Vein endothelial cell (primary cell): ENCODE measurements around the gene TNNT1. TPM values are rescaled to one million over a fixed set of nuclear protein-coding genes. Genes with fewer than 3 reads are reported as not detected.

Experiments used
- small RNA-seq: library from RNA; depleted of rRNA; stranded (forward); fragments of <200 nt; gene quantifications from one replicate; pipeline ENCODE3, GENCODE V24; 2012
- total RNA-seq: library from RNA; depleted of rRNA; stranded (reverse); fragments of >200 nt; gene quantifications from 2 replicates; pipeline ENCODE4 v1.2.3, GENCODE V29; 2012

TNNT1 gene, protein sequence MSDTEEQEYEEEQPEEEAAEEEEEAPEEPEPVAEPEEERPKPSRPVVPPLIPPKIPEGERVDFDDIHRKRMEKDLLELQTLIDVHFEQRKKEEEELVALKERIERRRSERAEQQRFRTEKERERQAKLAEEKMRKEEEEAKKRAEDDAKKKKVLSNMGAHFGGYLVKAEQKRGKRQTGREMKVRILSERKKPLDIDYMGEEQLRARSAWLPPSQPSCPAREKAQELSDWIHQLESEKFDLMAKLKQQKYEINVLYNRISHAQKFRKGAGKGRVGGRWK
- not detected in 2 replicates for total RNA-seq

DNA sequence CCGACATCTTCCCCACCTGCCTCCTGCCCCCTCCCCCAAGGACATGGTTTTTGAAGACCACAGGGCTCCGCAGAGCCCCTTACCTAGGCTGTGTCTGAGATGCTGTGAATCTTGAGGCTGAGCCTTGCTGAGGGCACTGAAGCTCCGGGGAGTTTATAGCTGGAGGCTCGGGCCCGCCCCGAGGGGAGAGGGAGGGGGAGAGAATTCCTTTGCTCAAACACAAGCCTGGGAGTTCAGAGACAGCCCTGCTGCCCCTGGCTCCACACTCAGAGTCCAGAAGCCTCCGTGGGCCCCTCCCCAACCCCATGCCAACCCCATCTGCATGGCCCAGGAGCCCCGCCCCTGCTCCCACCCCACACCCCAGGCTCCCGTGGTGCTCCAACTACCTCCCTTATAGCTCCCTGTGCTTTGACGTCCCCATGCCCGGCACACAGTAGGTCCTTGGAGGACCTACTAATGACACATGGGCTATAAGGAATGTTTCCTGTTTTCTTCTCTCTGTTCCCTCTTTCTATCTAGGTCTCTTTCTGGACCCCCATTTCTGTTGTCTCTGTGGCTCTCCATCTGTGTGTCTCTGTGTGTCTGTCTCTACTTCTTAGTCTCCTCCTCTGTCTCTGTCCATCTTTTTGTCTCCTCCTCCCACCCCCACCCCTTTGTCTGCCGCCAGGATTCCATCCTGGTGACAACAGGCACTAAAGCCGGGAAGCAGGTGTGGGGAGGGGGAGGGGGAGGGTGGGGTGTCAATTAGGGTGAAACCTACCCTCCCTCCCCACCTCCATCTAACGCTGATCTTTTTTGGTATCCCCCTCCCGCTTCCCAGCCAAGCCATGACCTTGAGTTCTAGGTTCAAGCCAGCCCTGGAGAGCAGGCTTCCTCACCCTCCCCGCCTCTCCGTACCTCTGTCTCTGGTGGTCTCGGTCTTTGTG lies at the start of gene TNNT1:
TNNT1 (minus strand) TSS at position 129 of the 926 bp plus-strand sequence. CDS start 2,049 bp downstream, outside the sequence.

DNA sequence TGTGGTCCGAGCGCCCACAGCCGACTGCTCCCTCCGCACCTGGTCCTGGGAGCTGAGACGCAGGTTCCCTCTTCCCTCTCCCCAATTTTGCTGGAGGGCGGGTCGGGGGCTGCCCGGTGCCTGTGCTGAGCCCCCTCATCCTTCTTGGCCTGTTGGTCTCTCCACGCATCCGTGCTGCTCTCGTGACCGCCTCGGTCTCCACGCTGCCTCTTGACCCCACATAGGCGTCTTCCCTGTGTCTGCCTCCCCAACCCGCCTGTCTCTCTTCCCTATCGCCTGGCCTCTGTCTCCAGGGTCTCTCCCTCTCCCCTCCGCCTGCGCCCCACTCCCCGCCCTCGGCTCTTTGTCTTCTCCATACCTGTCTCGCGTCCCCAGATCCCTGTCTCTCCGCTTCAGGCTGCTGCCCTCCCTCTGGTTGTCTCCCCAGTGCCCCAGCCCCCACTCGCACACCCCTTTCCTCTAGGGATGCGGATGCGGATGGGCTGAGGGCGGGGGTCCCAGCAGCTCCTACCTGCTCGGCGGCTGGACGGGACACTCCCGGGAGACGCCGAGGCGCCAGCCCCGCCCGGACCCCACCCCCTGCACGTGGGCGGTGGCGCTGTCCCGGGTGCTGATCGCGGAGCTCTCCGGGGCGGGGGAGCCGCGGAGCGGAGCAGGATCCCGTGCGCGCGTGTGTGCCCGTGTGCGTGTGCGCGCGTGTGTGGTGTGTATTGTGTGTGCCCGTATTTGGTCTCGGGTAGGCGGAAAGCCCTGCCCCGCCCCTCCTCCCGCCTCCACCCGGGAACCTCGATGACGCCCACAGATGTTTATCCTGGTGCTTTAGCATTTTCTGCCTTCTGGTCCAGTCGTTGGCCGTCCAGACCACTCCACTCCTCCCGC lies 30.8 kb upstream of the TNNT1 start, which contains the start of gene SYT5:
SYT5 (minus strand) TSS at position 684 of the 879 bp plus-strand sequence. CDS start 1,248 bp downstream, outside the sequence.

DNA sequence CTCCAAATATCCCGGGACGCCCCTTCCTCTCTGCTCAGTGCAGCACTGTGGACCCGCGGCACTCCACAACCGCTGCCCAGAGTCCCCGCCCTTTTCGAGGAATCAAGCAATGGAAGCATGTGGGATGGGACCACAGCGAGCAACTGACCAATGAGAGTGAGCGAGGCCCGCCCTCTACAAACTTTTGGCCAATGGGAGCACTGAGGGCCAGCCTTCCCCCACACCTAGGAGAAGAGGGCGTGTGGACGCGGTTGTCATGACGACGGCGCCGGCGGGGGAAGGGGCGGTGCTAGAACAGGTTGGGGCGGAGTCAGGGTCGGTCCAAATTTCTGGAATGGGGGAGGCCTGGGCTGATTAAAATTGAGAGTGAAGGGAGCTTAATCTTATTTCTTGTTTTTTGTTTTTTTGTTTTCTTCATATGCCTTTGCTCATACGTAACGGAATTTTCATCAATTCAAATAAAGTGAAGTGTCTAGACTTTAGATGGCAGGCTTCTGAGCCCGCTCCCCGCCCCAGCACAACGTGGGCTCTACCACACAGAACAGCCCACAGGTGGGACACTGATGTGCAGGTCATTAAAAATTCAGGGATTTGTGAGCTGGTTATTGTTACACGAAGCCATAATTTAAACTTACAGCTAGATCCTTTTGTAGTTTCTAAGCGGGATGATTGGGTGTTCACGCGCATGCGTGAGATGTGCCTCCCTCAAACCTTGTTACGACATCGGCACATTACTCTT lies 17.7 kb upstream of the TNNT1 start, which contains the start of gene DNAAF3:
DNAAF3 (minus strand) TSS at position 84 of the 739 bp plus-strand sequence. CDS start 200 bp downstream, outside the sequence.

DNA sequence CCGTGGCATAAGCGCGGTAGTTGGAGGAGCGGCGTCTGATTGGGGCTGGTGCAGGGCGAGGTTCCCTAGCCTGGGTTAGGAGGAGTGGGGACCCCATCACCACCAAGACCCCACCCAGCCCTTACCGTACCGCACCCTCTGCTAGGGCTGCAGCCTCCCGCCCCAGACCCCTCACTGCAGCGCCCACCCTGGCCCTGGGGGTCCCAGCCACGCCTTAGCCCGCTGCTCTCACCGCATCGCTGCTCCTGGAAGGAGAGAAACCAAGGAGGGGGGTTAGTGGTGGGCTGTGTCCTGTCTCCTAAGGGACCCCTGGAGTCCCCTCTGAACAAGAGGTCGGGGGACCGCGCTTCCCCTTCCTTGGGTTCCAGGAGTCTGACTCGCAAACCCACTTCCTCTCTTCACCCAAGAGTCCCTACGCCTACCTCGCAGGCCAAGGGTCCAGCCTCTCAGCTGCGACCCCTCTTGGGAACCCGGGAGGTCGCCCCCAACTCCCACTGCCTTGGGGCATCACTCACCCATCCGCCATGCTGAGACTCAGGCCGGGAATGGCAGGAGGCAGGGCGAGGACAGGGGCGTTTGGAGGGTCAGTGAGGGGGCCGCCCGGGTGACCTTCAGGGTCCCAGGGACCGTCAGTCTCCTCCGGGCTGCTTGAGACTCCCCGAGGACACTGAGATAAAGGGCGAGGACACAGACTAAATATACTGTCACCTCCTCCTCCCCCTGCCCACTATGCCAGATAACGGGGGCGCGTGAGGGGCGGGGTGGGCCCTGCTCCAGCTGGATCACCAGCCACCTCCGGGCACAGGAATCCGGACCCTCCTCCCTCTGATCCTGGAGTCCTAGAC lies 8.3 kb upstream of the TNNT1 start, which contains the start of gene TNNI3:
TNNI3 (minus strand) TSS at position 669 of the 845 bp plus-strand sequence; CDS start at position 526, 143 bp downstream.

DNA sequence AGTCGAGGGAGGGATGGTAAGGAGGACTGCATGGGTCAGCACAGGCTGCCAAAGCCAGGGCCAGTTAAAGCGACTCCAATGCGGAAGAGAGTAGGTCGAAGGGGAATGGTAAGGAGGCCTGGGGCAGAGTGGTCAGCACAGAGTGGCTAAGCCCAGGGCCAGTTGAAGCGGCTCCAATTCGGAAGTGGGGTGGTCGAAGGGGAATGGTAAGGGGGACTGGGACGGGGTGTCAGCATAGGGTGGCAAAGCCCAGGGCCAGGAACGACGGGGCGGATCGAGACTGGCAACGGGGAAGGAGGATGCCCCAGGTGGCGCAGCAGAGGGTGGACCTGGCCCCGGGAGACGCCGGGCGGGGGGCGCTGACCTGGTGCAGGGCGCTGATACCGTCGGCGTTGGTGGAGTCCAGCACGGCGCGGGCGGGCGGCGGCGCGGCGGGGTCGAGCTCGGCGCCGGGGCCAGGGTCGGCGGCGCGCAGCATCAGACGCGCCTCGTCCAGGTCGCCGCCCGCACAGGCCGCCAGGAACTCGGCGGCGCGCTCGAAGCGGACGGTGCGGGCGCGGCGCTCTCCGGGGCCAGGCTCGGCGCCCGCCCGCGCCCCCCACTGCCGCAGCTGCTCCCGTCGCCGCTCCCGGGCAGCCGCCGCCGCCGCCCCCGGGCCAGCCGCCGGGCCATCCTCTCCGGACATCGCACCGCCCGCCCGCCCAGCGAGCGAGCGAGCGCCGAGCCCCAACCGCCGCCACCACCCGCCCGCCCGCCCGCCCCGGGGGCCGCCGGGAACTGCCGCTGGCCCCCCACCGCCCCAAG lies 31.9 kb downstream of the TNNT1 start, which contains the start of gene PPP1R12C:
PPP1R12C (minus strand) TSS at position 779 of the 804 bp plus-strand sequence; CDS start at position 685, 94 bp downstream.

Small RNA genes lying within 50 kb of the gene (small RNA-seq; reads per million reads assigned to genes)
- not detected for gene MIR7975
- gene RF01210, result not detected

Other genes with a start within 250 kb of the TNNT1 start
- not detected in 2 replicates for gene NCR1, start 243.1 kb downstream of the TNNT1 start, total RNA-seq
- gene NLRP7, start 201.7 kb downstream of the TNNT1 start, total RNA-seq, result not detected in 2 replicates
- 0.76 and 1.6 TPM in 2 replicates for gene NLRP2, start 182.8 kb downstream of the TNNT1 start, total RNA-seq
- not detected in 2 replicates for gene GP6, start 110.9 kb downstream of the TNNT1 start, total RNA-seq
- gene RDH13, start 86.1 kb downstream of the TNNT1 start, total RNA-seq, result 13.7 and 14.3 TPM in 2 replicates
- gene EPS8L1, start 73.3 kb downstream of the TNNT1 start, total RNA-seq, result 5.9 and 7.7 TPM in 2 replicates
- gene PPP1R12C, start 31.6 kb downstream of the TNNT1 start, total RNA-seq, result 64.1 and 89.2 TPM in 2 replicates
- gene TNNI3, start 8.5 kb upstream of the TNNT1 start, total RNA-seq, result not detected in 2 replicates
- gene DNAAF3, start 17.4 kb upstream of the TNNT1 start, total RNA-seq, result 0.33 and 0.38 TPM in 2 replicates
- gene SYT5, start 31.1 kb upstream of the TNNT1 start, total RNA-seq, result not detected in 2 replicates
- gene PTPRH, start 60.3 kb upstream of the TNNT1 start, total RNA-seq, result 0.48 and 0.65 TPM in 2 replicates
- 2.0 and 2.4 TPM in 2 replicates for gene TMEM86B, start 79.6 kb upstream of the TNNT1 start, total RNA-seq
- 44.2 and 52.3 TPM in 2 replicates for gene PPP6R1, start 109.8 kb upstream of the TNNT1 start, total RNA-seq
- gene HSPBP1, start 130.9 kb upstream of the TNNT1 start, total RNA-seq, result 30.4 and 37.2 TPM in 2 replicates
- 0.29 and 1.3 TPM in 2 replicates for gene BRSK1, start 134.8 kb upstream of the TNNT1 start, total RNA-seq
- gene TMEM150B, start 176.1 kb upstream of the TNNT1 start, total RNA-seq, result not detected in 2 replicates
- gene KMT5C, start 190.7 kb upstream of the TNNT1 start, total RNA-seq, result 5.6 and 9.8 TPM in 2 replicates
- not detected in 2 replicates for gene COX6B2, start 205.5 kb upstream of the TNNT1 start, total RNA-seq
- gene GARIN5B, start 214.1 kb upstream of the TNNT1 start, total RNA-seq, result not detected in 2 replicates
- gene IL11, start 221.3 kb upstream of the TNNT1 start, total RNA-seq, result 0.33 TPM in 1 of 2 replicates, not detected in the other
- not detected in 2 replicates for gene TMEM190, start 227.6 kb upstream of the TNNT1 start, total RNA-seq
- gene TMEM238, start 235.1 kb upstream of the TNNT1 start, total RNA-seq, result 0.33 TPM in 1 of 2 replicates, not detected in the other
- gene RPL28, start 236.7 kb upstream of the TNNT1 start, total RNA-seq, result 445 and 511 TPM in 2 replicates